Measurements from ENCODE around the gene SNAI3. TPM values are rescaled to one million over a fixed set of nuclear protein-coding genes. Genes with fewer than 3 reads are reported as not detected.
"Not testable (repeated sequence)": the region's sequence is repeated elsewhere in the genome, so short reads cannot be mapped to it uniquely, and the experiment has no call there.

Gene SNAI3
- polyA plus RNA-seq, 4 donors, result 0.39 to 0.86 (median 0.60) TPM

DNA sequence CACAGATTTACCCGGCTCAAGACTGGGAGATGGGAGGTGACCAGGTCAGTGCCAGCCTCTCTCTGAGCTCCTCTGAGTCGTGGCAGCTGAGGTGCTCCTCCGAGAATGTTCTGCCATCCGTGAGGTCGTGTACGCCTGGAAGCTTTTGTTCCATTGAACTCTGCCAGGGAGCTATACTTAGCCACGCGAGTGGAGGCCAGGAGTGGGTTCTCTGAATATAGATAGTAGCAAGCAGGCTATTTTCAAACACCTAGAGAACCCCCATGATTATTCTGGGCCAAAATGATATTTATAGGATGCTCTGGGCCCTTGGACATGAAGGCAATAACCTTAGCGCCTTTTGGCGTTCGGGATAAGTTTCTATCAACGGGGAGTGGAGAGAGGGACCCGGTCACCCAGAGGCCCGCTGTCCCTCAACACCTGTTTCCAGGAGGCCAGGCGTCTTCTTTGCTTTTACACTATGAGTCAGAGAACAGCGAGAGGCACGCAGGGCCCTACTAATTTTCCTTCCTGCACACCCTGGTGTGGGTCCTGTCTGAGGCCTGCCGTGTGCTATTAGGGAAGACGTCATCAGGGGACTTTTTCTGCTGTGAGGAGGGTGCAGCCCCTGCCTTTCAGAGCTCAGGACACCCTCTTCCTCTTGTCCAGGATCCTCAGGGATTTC lies 12.5 kb downstream of the SNAI3 start:
- no peak for DNase-seq (ENCODE audit: low read depth in 4 of 4, low spot score in 3 of 4)

DNA sequence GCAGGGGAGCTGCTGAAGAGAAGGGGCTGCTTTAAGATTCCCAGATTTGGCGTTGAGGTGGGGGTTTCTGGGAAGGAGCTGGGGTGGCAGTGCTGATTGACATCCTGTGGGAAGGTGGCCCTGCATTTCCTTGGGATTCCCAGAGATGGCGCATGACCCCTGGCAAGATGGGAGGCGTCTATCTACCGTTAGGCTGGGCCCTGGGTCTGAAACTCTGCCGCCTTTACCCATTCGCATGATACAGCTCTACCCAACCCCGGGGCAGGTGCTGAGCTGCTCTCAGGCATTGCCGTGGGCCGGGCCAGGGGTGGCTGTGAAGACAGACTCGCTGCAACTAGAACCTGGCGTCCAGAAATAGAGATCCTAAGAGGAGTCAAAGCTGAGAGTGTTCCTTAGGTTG lies 13.5 kb downstream of the SNAI3 start:
- DNase-seq (ENCODE audit: low read depth in 4 of 4, low spot score in 3 of 4), result no peak

DNA sequence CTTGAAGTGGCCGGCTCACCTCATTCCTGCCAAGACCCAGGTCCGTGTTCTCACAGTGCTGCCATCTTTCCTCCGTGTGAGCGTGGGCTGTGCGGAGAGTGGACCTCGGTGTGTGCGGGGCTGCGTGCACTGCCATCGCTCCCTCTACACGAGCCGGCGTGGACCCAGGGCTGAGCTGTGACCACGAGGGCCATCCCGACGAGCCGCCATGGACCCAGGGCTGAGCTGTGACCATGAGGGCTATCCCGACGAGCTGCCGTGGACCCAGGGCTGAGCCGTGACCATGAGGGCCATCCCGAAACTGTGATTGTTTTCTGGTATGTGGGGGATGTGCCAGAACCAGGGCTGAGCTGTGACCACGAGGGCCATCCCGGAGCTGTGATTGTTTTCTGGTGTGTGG lies 14.5 kb downstream of the SNAI3 start:
- no peak for DNase-seq (ENCODE audit: low read depth in 4 of 4, low spot score in 3 of 4)

DNA sequence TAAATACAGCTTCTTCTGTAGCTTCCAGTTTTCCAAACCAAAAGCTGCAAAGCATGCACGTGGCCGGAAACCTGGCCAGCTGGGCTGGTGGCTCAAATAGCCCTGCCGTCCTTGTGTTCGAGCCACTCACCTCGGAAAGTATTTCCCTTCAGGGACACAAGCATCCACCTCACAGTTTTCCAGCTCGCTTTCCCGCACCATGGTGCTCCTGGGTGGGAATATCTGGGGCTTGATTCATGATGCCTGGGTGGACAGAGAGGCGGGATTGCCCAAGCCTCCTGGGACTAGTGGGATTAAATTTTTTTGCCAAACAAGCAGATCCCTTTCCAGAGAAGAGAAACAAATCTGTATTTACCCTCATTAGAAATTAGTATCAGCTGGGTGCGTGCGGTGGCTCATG lies 16.3 kb downstream of the SNAI3 start:
- no peak for DNase-seq (ENCODE audit: low read depth in 4 of 4, low spot score in 3 of 4)

DNA sequence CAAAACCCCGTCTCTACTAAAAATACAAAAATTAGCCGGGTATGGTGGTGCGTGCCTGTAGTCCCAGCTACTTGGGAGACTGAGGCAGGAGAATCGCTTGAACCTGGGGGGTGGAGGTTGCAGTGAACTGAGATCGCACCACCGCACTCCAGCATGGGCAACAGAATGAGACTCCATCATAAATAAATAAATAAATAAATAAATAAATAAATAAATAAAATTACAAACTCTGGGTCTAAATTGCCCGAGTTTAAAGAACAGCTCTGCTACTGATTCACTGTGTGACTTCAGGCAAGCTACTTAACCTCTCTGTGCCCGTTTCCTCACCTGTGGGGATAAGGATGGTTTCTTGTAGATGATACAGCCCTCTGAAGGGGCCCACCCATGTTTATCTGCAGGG lies 16.8 kb downstream of the SNAI3 start:
- DNase-seq (ENCODE audit: low read depth in 4 of 4, low spot score in 3 of 4), result not testable (repeated sequence)

DNA sequence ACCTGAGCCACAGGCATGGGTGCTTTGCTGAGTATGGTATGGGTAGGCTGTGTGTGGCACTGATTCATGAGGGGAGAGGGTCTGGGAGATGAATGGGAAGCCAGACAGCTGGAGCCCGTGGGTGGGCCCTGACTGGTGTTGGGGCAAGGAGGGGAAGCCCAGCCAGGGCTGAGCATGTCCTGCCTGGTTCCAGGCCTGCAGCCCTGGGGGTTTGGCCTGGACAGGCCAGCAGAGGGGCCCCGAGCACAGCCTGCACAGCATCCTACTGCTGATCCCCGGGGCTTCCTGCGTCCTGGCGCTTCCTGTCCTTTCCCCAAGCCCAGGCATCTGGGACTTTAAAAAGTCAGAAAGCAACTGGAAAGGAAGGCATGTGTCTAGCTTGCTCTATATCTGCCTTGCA lies 18.8 kb downstream of the SNAI3 start:
- DNase-seq (ENCODE audit: low read depth in 4 of 4, low spot score in 3 of 4), result no peak

DNA sequence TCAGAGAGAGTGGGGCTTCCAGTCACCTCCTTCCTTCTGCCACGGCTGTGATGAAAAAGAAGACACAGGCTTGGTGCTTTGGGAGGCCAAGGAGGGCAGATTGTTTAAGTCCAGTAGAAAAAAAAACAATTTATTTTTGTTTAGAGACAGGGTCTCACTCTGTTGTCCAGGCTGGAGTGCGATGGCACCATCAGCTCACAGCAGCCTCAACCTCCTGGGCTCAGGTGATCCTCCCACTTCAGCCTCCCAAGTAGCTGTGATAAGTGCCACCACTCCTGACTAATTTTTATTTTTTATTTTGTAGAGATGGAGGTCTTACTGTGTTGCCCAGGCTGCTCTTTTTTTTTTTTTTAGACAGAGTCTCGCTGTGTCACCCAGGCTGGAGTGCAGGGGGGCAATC lies 20.7 kb downstream of the SNAI3 start:
- DNase-seq (ENCODE audit: low read depth in 4 of 4, low spot score in 3 of 4), result no peak

DNA sequence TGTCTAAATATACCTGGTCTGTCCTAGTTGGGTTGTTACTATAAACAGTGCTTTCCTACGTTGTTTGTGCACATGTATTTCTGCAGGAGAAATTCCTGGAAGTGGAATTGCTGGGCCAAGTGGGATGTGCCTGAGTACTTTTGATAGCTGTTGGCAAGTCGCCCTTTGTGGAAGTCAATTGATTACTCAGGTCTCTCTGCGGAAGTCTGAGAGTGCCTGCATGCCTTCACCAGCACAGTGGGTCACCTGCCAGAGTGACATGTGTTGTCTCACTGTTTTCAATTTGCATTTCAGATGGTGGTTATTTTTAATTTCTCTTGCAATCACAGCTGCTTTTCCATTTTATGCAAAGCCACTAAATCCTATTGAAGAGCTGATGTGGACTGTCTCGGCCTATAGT lies 21.2 kb downstream of the SNAI3 start:
- no peak for DNase-seq (ENCODE audit: low read depth in 4 of 4, low spot score in 3 of 4)

DNA sequence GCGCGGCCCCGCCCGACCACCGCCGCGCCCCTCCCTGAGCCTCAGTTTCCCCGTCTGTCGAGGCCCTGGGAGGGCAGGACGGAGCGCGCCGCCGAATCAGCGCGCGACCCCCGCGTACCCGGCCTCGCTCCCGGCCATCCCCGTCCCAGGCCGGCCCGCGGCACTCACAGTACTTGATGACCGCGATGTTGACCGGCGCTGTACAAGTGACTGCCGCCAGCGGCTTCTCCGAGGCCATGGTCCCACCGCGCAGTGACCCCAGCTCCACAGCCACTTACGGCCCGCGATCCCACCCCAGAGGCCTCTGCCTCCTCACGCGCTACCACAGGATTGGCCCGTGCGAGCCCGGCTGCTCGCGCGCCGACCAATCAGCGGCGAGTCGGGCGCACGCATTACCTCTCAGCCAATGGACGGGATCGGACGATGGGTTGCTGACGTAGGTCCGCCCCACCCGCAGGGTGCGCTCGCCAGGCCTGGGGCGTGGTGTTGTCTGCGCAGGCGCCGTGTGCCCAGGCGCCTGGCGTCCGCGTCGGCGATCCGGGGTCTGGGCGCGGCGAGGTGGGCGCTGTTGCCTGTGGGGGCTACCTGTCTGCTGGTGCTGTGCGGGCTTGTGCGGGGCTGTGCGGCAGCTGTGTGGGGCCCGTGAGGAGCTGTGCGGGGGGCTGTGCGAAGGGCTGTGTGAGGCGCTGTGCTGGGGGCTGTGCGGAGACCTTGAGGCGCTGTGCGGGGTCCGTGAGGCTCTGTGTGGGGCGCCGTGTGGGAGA lies 23.3 kb downstream of the SNAI3 start, which contains the start of gene MVD:
MVD (minus strand) TSS at position 249 of the 764 bp plus-strand sequence; CDS start at position 238, 11 bp downstream.
- DNase-seq (ENCODE audit: low read depth in 4 of 4, low spot score in 3 of 4), result peak; percentile 92 to 97 (median 94)

DNA sequence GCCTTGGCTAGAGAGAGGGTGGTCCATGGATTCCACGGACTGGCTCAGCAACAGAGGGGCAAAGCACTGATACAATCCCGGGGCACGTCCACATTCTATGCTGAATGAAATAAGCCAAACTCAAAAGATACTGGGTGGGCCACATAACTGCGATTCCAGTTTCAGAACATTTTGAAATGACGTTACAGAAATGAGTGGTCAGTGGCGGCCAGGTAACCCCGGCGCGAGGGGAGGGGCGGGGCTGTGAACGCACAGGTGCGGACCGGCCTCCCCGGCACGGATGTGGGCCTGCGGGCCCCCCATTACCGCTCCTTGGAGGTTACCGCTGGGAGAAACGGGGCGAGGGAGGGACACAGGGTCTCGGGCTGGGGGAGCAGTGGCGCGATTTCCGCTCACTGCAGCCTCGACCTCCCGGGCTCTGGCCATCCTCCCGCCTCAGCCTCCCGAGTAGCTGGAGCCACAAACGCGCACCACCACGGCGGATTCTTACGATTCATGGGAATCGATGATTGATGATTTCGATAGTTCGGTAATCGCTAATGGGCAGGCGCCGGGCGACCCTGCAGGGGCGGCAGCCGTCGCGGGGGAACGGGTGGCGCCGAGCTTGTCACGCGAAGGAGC lies 24.0 kb downstream of the SNAI3 start:
- DNase-seq (ENCODE audit: low read depth in 4 of 4, low spot score in 3 of 4), result no peak

DNA sequence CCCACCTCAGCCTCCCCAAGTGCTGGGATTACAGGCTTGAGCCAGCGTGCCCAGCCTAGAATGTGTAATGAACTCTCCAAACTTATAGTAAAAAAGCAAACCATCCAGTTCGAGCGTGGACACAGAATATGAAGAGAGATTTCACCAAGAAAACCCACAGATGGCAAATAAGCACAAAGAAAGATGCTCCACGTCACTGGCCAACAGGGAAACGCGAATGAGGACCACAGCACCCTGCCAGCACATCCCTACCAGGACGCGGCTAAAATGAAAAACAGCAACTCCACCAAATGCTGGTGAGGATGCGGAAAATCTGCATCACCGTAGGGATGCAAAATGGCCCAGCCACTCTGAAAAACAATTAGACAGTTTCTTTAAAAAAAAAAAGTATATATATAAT lies 24.8 kb downstream of the SNAI3 start:
- DNase-seq (ENCODE audit: low read depth in 4 of 4, low spot score in 3 of 4), result no peak

DNA sequence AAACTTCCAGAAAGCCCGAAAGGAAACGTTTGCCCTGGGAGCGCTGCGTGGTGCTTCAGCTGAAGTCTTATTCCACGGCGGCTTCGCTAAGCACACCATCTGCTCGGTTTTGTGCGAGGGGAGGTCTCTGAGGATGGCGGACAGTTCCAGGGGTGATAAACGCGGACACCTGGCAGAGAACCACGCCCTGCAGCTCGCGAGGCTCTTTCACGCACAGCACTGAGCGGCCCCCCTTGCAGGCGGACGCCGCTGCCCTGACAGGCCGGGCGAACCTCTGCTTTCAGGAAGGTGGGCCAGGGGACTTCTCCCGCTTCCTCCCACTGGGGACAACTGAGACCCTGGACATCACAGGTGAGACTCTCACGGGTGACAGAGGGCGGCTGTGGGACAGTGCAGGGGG lies 27.1 kb downstream of the SNAI3 start:
- no peak for DNase-seq (ENCODE audit: low read depth in 4 of 4, low spot score in 3 of 4)

DNA sequence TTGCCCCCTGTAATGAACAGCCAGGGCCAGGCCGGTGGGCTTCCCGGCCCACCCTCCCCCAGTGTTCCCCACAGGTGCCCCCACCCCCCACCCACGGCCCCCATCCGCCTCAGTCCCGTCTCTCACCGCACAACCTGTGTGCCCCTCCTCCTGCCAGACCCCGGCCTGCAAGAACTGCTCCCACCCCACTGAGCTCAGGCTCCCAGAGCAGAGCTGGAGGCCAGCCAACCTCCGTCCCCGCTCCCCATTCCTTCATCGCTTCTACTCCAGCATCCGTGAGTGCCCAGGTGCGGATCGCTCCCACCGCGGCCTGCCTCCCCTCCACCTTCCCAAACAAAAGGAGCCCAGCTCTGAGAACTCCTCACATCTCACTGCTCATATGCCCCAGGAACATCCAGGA lies 27.6 kb downstream of the SNAI3 start:
- DNase-seq (ENCODE audit: low read depth in 4 of 4, low spot score in 3 of 4), result no peak

DNA sequence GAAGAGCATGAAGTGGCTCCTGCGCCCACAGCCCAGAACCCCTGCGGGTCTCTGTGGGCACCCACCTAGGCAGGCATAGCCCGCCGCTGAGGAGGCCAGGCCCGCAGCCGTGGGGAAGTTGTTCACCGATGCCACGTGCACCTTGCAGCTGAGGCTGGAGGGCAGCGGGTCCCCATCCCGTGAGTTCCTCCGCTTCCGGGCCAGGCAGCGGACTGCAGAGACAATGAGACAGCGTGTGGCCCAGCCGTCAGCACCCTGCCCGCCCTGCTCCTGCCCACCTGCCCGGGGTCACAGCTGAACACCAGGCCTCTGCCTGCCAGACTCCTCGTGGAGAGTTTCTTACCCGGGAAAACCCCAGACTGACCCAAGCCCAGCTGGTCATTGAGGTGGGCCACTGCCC lies 28.9 kb downstream of the SNAI3 start:
- no peak for DNase-seq (ENCODE audit: low read depth in 4 of 4, low spot score in 3 of 4)

DNA sequence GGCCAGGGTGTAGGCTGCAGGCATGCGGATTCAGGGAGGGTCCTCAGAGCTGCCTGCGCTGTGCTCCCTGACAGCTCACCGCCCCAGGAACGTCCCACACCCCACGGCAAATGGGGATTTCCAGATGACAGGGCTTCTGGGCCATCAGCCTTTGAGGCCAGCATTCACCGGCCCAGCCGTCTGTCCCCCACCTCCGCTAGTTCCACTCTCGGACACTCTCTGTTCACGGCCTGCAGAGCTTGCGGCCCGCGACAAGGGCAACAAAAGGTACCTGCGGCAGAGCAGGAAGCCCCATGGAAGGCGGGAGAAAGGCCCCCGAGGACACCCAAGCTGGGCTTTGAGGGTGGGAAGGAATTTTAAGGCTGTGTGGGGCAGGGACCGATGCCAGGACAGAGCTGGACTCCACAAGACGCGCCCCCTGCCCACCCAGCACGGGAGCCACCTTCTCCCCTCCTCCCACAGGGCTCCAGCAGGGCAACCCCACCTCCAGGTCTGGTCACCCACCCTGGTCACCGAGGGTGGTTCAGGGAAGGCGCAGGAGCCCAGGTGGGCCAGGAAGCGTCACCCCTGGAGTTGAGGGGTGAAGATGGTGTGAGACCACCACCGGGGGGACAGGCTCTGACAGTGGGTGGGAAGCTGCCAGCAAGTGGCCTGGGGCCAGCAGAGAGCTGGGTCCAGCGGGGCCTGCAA lies 29.9 kb downstream of the SNAI3 start:
- no peak for DNase-seq (ENCODE audit: low read depth in 4 of 4, low spot score in 3 of 4)

DNA sequence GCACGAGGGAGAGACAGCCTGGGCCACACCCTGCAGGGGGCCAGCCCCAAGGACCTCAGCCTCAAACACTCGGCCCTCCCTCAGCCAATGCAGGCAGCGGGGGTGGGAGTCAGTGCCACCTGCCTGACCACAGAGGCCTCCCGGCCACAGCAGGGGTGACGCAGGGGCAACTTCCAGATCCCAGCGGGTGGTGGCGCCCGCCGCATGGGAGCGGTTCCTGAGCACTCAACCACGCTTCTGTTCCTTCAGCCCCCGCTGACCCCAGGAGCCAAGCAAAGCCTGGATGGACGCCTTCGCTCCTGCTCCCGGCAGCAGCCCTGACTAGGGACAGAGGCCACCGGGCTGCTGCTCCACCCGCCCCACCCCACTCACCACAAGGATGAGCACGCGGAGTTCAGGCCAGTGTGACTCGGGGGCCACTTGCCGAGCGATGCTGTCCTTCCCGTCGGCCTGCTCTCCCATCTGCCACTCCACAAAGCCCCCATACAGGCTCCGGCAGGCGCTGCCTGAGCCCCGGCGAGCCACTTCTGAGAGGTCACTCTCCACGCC lies 30.5 kb downstream of the SNAI3 start:
- no peak for DNase-seq (ENCODE audit: low read depth in 4 of 4, low spot score in 3 of 4)

DNA sequence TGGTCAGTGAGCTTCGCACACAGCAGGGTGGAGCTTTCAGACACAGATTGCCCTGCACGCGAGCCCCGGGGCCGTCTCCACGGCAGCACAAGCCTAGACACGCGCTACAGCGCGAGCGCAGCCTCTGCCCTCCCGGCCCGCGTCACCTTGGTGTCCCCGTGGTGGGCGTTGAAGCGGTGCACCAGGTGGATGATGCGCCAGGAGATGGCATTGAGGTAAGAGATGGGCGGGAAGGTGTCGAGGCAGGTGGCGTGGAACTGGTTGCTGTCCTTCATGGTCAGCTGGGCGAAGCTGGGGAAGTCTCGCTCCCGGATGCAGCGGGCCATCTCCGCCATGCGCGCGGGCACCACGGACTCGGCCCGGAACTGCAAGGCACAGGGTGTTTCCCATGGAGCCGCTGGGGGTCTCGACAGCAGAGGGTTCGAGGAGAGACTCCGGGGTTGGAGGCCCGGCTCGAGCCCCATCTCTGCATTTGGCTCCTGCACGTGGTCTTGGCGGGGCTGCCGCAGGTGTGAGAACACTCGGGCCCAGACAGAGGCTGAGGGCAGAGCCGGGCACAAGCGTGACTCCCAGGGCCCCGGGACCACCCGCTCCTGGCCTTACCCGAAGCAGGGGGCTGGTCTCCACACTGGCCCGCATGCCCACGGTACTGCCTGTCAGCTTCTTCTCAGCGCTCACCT lies 31.1 kb downstream of the SNAI3 start:
- DNase-seq (ENCODE audit: low read depth in 4 of 4, low spot score in 3 of 4), result no peak

DNA sequence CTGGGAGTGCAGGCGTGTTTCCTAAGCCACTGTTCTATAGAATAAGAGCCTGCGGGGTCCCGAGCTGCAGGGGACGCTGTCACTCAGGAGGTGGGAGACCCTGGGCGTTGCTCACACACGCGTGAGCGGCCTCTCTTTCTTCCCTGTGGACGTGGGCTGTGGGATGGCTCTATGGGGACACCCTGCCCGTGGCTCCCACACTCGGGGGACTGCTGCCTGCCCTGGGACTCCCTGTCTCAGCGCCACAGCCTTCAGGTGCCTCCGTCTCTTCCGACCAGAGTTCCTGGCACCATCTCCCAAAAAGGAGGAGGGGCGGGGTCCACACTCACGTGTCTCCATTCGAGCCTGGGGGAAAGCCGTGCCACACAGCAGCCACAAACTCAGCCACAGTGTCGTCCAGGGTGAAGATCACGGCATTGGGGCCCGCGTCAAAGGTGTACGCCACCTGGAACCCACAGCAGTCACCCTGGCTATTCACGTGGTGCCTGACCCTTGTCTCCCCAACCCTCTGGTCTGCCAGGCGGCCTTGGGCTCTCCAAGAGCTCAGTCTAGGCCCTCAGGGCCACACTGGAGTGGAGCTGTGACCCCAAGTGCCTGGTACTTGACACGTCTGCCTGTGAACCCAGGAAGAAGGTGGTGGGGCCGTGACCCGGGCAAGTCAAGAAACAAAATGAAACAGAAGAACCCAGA lies 31.8 kb downstream of the SNAI3 start:
- DNase-seq (ENCODE audit: low read depth in 4 of 4, low spot score in 3 of 4), result no peak

DNA sequence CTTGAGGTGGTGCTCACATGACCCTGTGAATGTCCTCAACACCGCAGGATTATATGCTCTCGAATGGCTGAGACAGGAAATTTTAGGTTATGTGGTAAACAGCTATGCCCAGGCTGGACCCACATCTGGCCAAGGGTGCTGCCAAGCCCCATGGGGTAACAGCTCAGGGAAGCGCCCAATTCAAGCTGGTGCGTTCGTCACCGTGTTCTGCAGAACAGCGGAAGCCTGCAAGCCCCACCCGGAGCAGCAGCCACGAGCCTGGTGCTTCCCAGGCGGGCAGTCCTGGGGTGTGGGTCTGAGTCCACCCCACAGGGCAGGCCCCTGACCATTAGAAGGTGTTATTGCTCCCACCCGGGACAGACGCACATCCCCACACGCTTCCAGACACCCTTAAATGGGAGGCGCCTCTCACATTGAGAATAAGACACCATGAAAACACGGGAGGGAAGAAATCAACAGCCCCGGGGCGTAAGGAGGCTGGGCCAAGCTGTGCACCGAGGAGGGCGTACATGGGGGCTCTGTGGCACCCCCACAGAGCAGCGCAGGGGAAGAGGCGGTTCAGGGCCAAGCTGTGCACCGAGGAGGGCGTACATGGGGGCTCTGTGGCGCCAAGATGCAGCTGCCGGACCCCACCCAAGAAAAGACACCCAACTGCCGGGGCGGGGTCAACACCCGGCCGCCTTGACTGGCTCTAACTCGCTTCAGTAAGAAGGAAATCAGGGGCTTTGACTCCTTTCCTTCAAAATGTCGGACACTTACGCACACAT lies 32.5 kb downstream of the SNAI3 start:
- DNase-seq (ENCODE audit: low read depth in 4 of 4, low spot score in 3 of 4), result no peak

Measured in right renal pelvis (tissue), 4 donors.